SK-N-MC (cell line): ENCODE measurements around the gene SMYD1.

ENCODE experiments used
- EZH2 ChIP-seq: fragments of 200-600 bp; sonication (generic); IDR thresholded peaks from one replicate; pipeline ENCODE4 v1.6.1; 2017; ENCODE audit warnings: antibody characterized with exemption
- FOXP2 ChIP-seq: optimal IDR thresholded peaks from 2 replicates; pipeline ENCODE3; 2011; ENCODE audit warnings: mild to moderate bottlenecking, moderate library complexity; ENCODE audit not compliant: insufficient read depth; ENCODE audit errors: extremely low read length, control extremely low read depth
- POLR2AphosphoS5 ChIP-seq: IDR thresholded peaks from 2 replicates; pipeline ENCODE4 v1.6.1; 2012; ENCODE audit warnings: mild to moderate bottlenecking, low read depth, low read length, borderline replicate concordance

GRCh38 chr2:88161446-88162244 is 94.0 kb downstream of the SMYD1 start:
- TF ChIP-seq EZH2 (no peak), POLR2AphosphoS5 (no peak), FOXP2 (no peak)
